Measurements from ENCODE around the gene TRIOBP. TPM values are rescaled to one million over a fixed set of nuclear protein-coding genes. Genes with fewer than 3 reads are reported as not detected.

TRIOBP gene
- total RNA-seq, 1 experiment from 2014 or later = 137 TPM

GRCh38 chr22:37804352-37804880 is 107.6 kb downstream of the TRIOBP start:
- no peak for DNase-seq (ENCODE audit: low read depth)

DNA sequence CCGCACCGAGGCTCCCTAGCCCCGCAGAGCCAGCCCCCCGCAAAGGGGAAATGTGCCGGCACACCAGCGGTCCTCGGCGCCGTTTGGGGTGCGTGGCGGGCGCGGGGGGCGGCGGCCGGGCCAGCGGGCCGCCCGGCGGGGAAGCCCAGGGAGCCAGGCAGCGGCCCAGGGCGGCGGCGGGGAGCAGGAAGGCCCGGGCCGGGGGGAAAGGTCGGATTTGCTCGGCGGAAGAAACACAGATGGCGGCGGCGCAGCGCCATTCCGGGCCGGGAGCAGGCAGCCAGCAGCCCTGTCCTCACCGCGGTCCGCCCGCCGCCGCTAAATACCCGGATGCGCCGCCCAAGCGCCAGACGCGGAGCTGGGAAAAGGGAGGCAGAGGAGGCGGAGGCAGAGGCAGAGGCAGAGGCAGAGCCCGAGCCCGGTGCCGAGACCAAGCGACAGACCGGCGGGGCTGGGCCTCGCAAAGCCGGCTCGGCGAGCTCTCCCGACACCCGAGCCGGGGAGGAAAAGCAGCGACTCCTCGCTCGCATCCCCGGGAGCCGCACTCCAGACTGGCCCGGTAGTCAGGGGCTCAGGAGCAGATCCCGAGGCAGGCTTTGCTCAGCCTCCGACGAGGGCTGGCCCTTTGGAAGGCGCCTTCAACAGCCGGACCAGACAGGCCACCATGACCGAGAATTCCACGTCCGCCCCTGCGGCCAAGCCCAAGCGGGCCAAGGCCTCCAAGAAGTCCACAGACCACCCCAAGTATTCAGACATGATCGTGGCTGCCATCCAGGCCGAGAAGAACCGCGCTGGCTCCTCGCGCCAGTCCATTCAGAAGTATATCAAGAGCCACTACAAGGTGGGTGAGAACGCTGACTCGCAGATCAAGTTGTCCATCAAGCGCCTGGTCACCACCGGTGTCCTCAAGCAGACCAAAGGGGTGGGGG is 108.3 kb downstream of the TRIOBP start:
- DNase-seq (ENCODE audit: low read depth) = peak; percentile 76

- DNase-seq (ENCODE audit: low read depth) = no peak
These were observed 109.0 kb downstream of the TRIOBP start for GRCh38 chr22:37805810-37806277.

GRCh38 chr22:37806409-37807333 is 109.8 kb downstream of the TRIOBP start:
- DNase-seq (ENCODE audit: low read depth) = no peak

DNA sequence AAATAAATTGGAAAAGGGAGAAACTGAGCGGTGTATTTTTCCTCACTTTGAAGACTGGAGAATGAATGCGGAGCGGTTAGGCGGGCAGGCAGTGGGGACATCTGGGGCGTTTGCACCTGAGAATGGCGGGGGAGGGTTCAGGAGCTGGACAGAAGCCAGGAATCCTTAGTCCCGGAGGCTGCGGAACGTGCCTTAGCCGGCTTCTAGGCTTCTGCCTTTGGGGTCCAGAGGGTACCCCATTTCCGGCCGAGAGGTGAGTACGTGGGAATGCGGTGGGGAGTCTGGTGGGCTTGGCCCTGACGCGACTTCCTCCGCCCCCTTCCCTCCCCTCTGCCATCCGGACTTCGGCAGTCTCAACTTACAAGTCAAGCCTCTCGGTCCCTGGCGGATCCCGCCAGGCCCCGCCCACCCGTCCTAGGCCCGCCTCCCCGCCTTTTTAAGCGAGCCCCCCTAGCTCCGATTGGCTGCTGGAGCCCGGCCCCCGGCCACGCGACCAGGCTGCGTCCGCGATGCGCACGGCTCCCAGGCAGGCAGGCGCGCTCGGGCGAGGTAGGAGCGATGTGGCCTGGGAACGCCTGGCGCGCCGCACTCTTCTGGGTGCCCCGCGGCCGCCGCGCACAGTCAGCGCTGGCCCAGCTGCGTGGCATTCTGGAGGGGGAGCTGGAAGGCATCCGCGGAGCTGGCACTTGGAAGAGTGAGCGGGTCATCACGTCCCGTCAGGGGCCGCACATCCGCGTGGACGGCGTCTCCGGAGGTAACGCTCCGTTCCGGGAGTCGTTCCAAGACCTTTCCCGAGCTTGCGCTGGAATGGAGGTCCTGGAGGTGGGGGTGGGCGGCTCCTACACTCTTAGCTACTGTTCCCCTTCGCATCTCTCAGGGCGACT is 110.8 kb downstream of the TRIOBP start, which contains the start of gene GCAT:
Gene GCAT, plus strand, starts transcription at position 525 of the 884 bp plus-strand sequence. Its CDS starts 34 bp downstream, at position 559.
- peak; percentile 90 for DNase-seq (ENCODE audit: low read depth)

- DNase-seq (ENCODE audit: low read depth) = no peak
These were observed 111.4 kb downstream of the TRIOBP start for GRCh38 chr22:37808294-37808657.

DNA sequence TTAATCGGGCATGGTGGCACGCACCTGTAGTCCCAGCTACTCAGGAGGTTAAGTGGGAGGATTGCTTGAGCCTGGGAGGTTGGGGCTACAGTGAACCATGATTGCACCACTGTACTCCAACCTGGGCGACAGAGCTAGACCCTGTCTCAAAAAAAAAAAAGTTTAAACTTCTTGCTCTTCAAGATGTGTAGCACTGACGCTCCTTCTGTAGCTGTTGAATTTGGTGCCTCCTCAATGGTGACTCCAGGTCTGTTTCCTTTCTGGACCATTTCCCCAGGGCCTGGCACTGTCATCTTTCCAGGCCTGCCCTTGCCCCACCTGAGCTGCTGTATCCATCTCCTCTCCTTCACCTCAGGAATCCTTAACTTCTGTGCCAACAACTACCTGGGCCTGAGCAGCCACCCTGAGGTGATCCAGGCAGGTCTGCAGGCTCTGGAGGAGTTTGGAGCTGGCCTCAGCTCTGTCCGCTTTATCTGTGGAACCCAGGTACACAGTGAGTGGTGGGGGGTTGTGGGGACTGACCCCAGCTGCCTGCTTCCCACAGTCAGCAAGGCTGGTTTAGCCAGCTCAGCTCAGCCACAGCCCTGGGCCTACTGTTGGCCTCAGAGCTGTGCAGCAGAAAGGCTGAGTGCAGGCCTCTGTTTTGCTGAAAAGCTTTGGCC is 113.0 kb downstream of the TRIOBP start:
- no peak for DNase-seq (ENCODE audit: low read depth)

- no peak for DNase-seq (ENCODE audit: low read depth)
These were observed 115.0 kb downstream of the TRIOBP start for GRCh38 chr22:37811867-37812266.

GRCh38 chr22:37812869-37813678 is 116.2 kb downstream of the TRIOBP start:
- DNase-seq (ENCODE audit: low read depth) = no peak

GRCh38 chr22:37815593-37815992 is 118.7 kb downstream of the TRIOBP start:
- no peak for DNase-seq (ENCODE audit: low read depth)

DNA sequence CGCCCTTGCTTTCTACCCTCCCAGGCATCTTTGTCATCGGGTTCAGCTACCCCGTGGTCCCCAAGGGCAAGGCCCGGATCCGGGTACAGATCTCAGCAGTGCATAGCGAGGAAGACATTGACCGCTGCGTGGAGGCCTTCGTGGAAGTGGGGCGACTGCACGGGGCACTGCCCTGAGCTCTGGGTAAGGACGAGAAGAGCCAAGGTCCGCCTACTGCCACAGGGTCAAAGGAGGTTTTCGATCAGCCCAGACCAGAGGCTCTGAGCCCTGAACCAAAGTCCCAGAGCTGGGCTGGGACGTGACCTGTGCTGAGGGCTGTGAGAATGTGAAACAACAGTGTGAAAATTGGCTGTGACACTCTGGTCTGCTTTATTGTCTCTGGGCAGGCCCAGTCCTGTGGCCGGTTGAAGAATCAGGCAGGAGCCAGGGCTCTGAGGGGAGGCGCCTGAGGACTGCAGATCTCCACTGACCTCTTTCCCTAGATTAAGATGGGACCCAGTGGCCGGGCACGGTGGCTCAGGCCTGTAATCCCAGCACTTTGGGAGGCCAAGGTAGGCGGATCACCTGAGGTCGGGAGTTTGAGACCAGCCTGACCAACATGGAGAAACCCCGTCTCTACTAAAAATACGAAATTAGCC is 119.8 kb downstream of the TRIOBP start:
- no peak for DNase-seq (ENCODE audit: low read depth)

- peak; percentile 70 for DNase-seq (ENCODE audit: low read depth)
These were observed 121.0 kb downstream of the TRIOBP start for GRCh38 chr22:37817705-37818408.

DNA sequence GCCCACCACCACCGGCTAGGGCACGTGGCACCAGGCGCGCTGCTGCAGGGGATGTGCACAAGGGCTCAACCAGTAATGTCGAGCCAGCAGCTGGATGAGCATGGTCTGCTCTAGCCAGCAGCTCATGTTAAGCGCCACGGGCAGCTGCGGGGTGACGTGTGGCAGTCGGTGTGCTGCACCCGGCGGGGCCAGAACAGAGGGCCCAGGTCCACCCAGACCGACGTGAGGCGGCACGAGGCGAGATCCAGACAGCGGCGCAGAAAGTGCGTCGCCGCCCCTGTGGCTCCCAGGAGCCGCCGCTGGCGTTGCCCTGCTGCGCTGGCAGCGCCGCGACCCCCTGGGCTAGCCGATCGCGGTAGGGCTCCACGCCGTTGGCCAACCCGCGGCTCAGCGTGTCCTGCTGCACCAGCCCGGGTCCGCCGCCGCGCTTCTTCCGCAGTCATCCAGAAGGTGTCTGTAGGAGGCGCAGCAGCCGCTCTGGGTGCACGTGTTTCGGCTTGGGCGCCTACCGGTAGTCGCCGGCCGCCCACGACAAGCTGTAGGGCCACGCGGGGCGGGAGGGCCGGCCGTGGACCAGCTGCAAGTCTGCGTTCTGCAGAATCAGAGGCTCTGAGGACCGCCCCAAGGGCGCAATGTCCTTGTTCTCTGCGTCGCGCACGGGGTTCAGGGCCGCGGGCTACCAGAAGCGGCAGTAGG is 121.7 kb downstream of the TRIOBP start:
- peak; percentile 30 for DNase-seq (ENCODE audit: low read depth)

DNA sequence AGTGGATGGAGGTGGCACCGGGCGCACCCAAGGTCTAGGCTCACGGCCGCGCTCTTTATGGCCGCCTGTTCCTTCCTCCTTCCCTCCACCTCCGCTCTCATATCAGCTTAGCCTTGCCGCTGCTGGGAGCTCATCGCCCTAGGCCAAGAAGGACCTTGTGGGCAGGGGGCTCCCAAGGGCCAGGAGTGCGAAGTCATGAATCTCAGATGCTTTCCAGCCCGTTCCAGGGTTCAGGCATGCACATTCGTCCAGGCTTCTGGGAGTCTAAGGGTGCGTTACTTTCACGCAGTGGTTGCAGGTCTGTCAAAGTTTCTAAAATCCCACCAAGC is 122.2 kb downstream of the TRIOBP start:
- DNase-seq (ENCODE audit: low read depth) = no peak

GRCh38 chr22:37820350-37820749 is 123.5 kb downstream of the TRIOBP start:
- DNase-seq (ENCODE audit: low read depth) = no peak

DNA sequence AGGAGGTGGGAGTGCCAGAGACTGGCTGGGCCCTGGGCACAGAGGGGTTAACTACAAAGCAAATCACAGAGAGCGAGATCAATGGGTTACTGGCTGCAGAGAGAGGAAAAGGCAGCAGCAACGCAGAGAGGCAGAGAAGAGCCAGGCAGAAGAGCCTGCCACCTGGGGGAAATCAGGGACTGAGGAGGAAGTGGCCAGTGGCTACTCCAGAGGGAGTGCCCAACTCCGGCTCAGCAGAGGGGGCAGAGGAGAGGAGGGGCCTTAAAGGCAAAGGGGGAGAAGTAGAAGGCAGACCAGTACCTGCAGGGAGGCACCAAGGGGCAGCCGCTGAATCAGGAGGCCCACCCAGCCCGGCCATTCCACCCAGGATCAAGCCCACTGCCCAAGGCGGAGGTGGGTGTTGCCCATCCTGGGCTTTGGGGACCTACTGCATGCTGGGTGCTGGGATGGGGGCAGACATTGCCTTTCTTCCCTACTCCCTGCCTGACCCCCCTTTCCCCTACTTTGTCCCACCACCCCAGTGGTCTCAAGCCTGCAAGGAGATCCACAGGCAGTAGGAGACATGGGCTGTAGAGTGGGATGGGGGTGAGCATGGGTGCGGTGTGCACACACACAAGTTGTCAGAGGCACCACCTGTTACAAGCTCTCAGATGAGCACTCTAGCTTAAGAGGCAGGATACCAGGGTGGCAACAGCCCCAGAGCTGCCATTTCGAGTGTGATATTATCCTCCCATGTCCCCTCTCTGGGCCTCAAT is 125.4 kb downstream of the TRIOBP start:
- DNase-seq (ENCODE audit: low read depth) = no peak
